ENCODE results near the gene MYT1. TPM values are rescaled to one million over a fixed set of nuclear protein-coding genes. Genes with fewer than 3 reads are reported as not detected.
A peak's percentile ranks its signal among the peaks of the same experiment; 100 is the strongest.

The MYT1 gene
- total and polyA plus RNA-seq, 2 of the 8 experiments (the other 6 are each of a cell fraction or from before 2014, with no cell fraction given): 0.63 to 2.0 TPM

- ChIA-PET POLR2A (ENCODE audit: partially characterized antibody) (interaction anchor here (0.9 kb wide), 1 partner anchor 44 kb away, joined by 3 read pairs; no protein-coding TSS in a partner anchor), CTCF (ENCODE audit: partially characterized antibody) (interaction anchor here (1.1 to 1.8 kb wide), 3 partner anchors 10 to 76 kb away, joined by 3 to 4 read pairs (median 3); no protein-coding TSS in a partner anchor)
- no peak overlapping the region for H3K4me3 ChIP-seq (ENCODE audit: extremely low read depth in 1 of 4, insufficient read depth in 2 of 4, low read depth in 3 of 4, low read length in 4 of 4)
- DNase-seq (ENCODE audit: low read depth in 1 of 2, low spot score in 2 of 2) (no peak), FAIRE-seq (no peak)
- no peak overlapping the region for H2BK12ac ChIP-seq (ENCODE audit: low read depth, low read length)
- H3K9me3 ChIP-seq (ENCODE audit: insufficient read depth in 2 of 2, low read depth in 1 of 2, low read length in 1 of 2): no peaks in the 10 kb centered on the region
- no peak overlapping the region for H2BK120ac ChIP-seq (replicated peaks; ENCODE audit: low read depth, low read length)
- no peak overlapping the region for H2AK5ac ChIP-seq (ENCODE audit: low read depth, low read length)
- peaks cover 0 to 12% (median 10%) of the 10 kb centered on the region in 4 experiments; a peak in 6 of 7 replicates for H3K4me1 ChIP-seq (replicated peaks in 1 of 4; ENCODE audit: control insufficient read depth in 3 of 4, insufficient read depth in 4 of 4, low read length in 3 of 4)
- no peak overlapping the region for H3K27ac ChIP-seq (ENCODE audit: low read depth, low read length)
- no peak overlapping the region for H3K4ac ChIP-seq (replicated peaks; ENCODE audit: insufficient read length, low read depth, low read length)
- no peaks in the 10 kb centered on the region for H3K27me3 ChIP-seq (replicated peaks in 1 of 4; ENCODE audit: control insufficient read depth in 3 of 4, extremely low read depth in 1 of 4, insufficient read depth in 3 of 4, low read length in 3 of 4)
- no peaks in the 10 kb centered on the region for H4K20me1 ChIP-seq (replicated peaks in 1 of 2; ENCODE audit: control insufficient read depth in 1 of 2, insufficient read depth in 2 of 2, low read length in 2 of 2)
- no peak overlapping the region for H2BK5ac ChIP-seq (ENCODE audit: low read depth, low read length)
- H3K23me2 ChIP-seq (ENCODE audit: low read depth, low read length): no peaks in the 10 kb centered on the region
- H3K4me2 ChIP-seq (ENCODE audit: insufficient read depth in 1 of 2, low read depth in 2 of 2, low read length in 2 of 2): no peak overlapping the region
- H3K23ac ChIP-seq (ENCODE audit: insufficient read length): no peak overlapping the region
- no peak overlapping the region for H4K5ac ChIP-seq (ENCODE audit: insufficient read length, low read depth, low read length)
- no peaks in the 10 kb centered on the region for H3K36me3 ChIP-seq (ENCODE audit: control insufficient read depth in 2 of 4, insufficient read depth in 4 of 4, low read length in 3 of 4)
- no peaks in the 10 kb centered on the region for H3K79me1 ChIP-seq (ENCODE audit: low read depth, low read length)
- no peak overlapping the region for H2AFZ ChIP-seq (ENCODE audit: low read length)
- no peak overlapping the region for H2BK20ac ChIP-seq (ENCODE audit: low read length)
- H3K14ac ChIP-seq (ENCODE audit: insufficient read length): no peak overlapping the region
- H3K79me2 ChIP-seq (ENCODE audit: control insufficient read depth in 1 of 2, insufficient read depth in 2 of 2, low read length in 2 of 2): no peaks in the 10 kb centered on the region
- H3K9ac ChIP-seq (replicated peaks in 1 of 4; ENCODE audit: extremely low read depth in 1 of 4, low read depth in 3 of 4, low read length in 3 of 4): no peak overlapping the region
- H2BK15ac ChIP-seq (ENCODE audit: low read length): peak overlapping the region; percentile 61; the same call in 1 of the 2 replicates
- peak overlapping the region; percentile 17 for H4K91ac ChIP-seq (replicated peaks; ENCODE audit: insufficient read length, low read length)
- no peak overlapping the region for H3K18ac ChIP-seq (ENCODE audit: extremely low read depth, low read length)
- H4K8ac ChIP-seq (ENCODE audit: extremely low read depth, insufficient read depth, low read length): no peak overlapping the region
- H3K56ac ChIP-seq (replicated peaks; ENCODE audit: insufficient read length, low read depth, low read length): no peak overlapping the region
- WGBS, 2 experiments (ENCODE audit: extremely low coverage in 1 of 2, insufficient coverage in 1 of 2, insufficient read length in 1 of 2, insufficient replicate concordance in 2 of 2, low coverage in 1 of 2, low lambda C conversion rate in 2 of 2, missing lambda C conversion rate in 1 of 2): 90% methylated on average over 17 of the region's 17 CpGs; no CpG with 5 or more reads in 1 of the 2 experiments
- no peak for TF ChIP-seq ATF3 (IDR thresholded peaks at IDR 0.05; ENCODE audit: insufficient read depth, low read depth, low read length)
- no peak for TF ChIP-seq TEAD4 (IDR thresholded peaks at IDR 0.05; ENCODE audit: low read depth, low read length)
- no peak for TF ChIP-seq TAF7 (optimal IDR thresholded peaks at IDR 0.05; ENCODE audit: borderline replicate concordance, low read depth, low read length)
- no peak for TF ChIP-seq RFX5 (IDR thresholded peaks at IDR 0.05; ENCODE audit: borderline replicate concordance, low read depth, low read length)
- TF ChIP-seq TCF12 (IDR thresholded peaks at IDR 0.05; ENCODE audit: low read depth, low read length): no peak
- no peak for TF ChIP-seq NANOG (IDR thresholded peaks at IDR 0.05; ENCODE audit: insufficient read depth, low read depth, low read length, poor library complexity, severe bottlenecking)
- no peak for TF ChIP-seq CBX5 (IDR thresholded peaks at IDR 0.05; ENCODE audit: low read depth, low read length)
- no peak for TF ChIP-seq EP300 (IDR thresholded peaks at IDR 0.05; ENCODE audit: borderline replicate concordance in 1 of 2, low read depth in 2 of 2, low read length in 2 of 2)
- no peak for TF ChIP-seq BRCA1 (IDR thresholded peaks at IDR 0.05; ENCODE audit: low read depth, low read length)
- no peak for TF ChIP-seq CHD2 (IDR thresholded peaks at IDR 0.05; ENCODE audit: low read length)
- TF ChIP-seq KDM1A (IDR thresholded peaks at IDR 0.05; ENCODE audit: borderline replicate concordance, low read length): no peak
- TF ChIP-seq CTBP2 (IDR thresholded peaks at IDR 0.05; ENCODE audit: borderline replicate concordance, insufficient read depth, insufficient read length, low read length): no peak
These were observed 56.8 kb downstream of the MYT1 start for GRCh38 chr20:64220891-64221527.

All from H1 (cell line).